Astrocyte of the spinal cord (primary cell): ENCODE measurements around the gene MATR3.

Source experiments
- DNase-seq: peaks from one replicate; pipeline ENCODE4 v3.0.0; 2011; ENCODE audit warnings: low read depth, low spot score
- H3K4me3 ChIP-seq: 2 replicates; pipeline ENCODE4 v1.5.1; 2011; ENCODE audit warnings: low read depth, mild to moderate bottlenecking, low read length, moderate library complexity
- CTCF ChIP-seq: IDR thresholded peaks from 2 replicates; pipeline ENCODE4 v1.5.1; 2012; ENCODE audit warnings: low read depth, mild to moderate bottlenecking, low read length, inconsistent platforms
- in situ Hi-C: cut with HindIII; loops from 2 replicates; pipeline ENCODE4 v1.10.0; 2017; ENCODE audit warnings: low sequenced_read_pairs

Gene MATR3

GRCh38 chr5:139253115-139253514, 40.4 kb upstream of the MATR3 start:
- in situ Hi-C loops, result no loop called here
- no peak for TF ChIP-seq CTCF
- no peak for DNase-seq
- H3K4me3 ChIP-seq, result no peak overlapping the region

GRCh38 chr5:139256820-139257219, 36.7 kb upstream of the MATR3 start:
- in situ Hi-C loops, result no loop called here
- H3K4me3 ChIP-seq, result no peak overlapping the region
- TF ChIP-seq CTCF, result no peak
- no peak for DNase-seq

GRCh38 chr5:139262059-139262741, 31.3 kb upstream of the MATR3 start:
- no peak for DNase-seq
- TF ChIP-seq CTCF, result no peak
- in situ Hi-C loops, result no loop called here
- H3K4me3 ChIP-seq, result no peak overlapping the region

- in situ Hi-C loops, result no loop called here
- TF ChIP-seq CTCF, result peak; percentile 95
- DNase-seq, result peak; percentile 92
- H3K4me3 ChIP-seq, result no peak overlapping the region
Observed at GRCh38 chr5:139262742-139263445, 30.6 kb upstream of the MATR3 start.

GRCh38 chr5:139263536-139263935, 30.0 kb upstream of the MATR3 start:
- H3K4me3 ChIP-seq, result no peak overlapping the region
- no peak for DNase-seq
- TF ChIP-seq CTCF, result no peak
- in situ Hi-C loops, result no loop called here

- DNase-seq, result no peak
- no peak overlapping the region for H3K4me3 ChIP-seq
- no peak for TF ChIP-seq CTCF
- in situ Hi-C loops, result no loop called here
Observed at GRCh38 chr5:139263946-139264345, 29.6 kb upstream of the MATR3 start.
